Retinal pigment epithelial cell (primary cell): Measurements from ENCODE around the gene CFAP410.

ENCODE experiments used
- DNase-seq: peaks from one replicate; pipeline ENCODE4 v3.0.0-alpha.2; 2010; ENCODE audit warnings: low read depth
- H3K4me3 ChIP-seq: 2 replicates; pipeline ENCODE4 v1.5.1; 2011; ENCODE audit warnings: mild to moderate bottlenecking, low read length, control low read depth, moderate library complexity
- CTCF ChIP-seq: conservative IDR thresholded peaks from 2 replicates; pipeline ENCODE4 v1.5.1; 2011; ENCODE audit warnings: low read depth, low read length, control low read depth, inconsistent platforms

Gene CFAP410

DNA sequence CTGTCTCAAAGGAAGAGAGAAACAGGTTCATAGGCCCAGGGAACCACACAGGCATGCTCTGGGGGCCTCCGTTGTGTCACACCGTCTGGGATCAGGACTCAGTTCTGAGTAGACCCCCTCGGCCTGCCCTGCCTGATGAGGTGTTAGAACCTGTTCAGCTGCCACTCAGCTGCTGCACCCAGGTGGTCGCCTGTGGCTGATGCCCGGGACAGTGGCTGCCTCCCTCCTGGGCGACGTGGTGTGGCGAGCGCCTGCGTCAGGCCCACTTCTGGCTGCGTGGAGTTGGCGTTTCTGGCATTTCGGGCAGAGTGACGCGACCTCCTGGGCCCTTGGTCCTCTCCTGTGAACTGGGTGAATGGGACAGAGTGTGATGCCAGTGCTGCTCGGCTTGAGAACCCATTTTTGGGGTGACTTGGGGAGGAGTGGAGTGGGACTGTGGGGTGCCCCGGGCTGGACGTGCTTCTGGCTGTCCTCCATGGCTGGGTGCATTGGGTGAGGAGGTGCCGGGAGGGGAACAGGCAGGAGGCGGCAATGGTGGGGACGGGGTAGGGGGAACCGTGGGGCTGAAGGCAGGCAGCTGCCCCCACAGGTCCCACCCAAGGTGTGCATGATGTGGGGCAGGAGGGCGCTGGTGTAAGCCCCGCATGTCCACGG is 10.8 kb downstream of the CFAP410 start:
- no peak for DNase-seq
- TF ChIP-seq CTCF = no peak
- H3K4me3 ChIP-seq = no peak overlapping the region

DNA sequence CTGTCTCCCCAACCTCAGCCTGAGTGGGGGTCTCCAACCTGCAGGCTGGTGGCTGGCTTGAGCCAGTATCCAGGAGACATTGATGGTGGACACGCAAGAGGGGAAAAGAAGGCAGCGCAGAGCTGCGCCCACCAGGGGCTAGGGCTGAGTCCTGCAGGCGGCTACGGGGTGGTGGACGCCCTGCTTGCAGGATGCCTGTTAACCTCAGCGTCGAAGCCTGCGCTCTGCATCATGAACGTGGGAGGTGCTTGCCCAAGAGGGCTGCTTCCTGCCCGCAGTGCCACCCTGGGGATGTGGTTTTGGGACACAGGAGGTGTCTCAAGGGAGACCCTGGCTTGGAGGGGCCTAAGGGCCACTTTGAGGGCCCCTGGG is 11.6 kb downstream of the CFAP410 start:
- no peak for DNase-seq
- no peak for TF ChIP-seq CTCF
- no peak overlapping the region for H3K4me3 ChIP-seq

- no peak for TF ChIP-seq CTCF
- H3K4me3 ChIP-seq = no peak overlapping the region
- DNase-seq = no peak
Measured at GRCh38 chr21:44326716-44327602, 12.2 kb downstream of the CFAP410 start.

DNA sequence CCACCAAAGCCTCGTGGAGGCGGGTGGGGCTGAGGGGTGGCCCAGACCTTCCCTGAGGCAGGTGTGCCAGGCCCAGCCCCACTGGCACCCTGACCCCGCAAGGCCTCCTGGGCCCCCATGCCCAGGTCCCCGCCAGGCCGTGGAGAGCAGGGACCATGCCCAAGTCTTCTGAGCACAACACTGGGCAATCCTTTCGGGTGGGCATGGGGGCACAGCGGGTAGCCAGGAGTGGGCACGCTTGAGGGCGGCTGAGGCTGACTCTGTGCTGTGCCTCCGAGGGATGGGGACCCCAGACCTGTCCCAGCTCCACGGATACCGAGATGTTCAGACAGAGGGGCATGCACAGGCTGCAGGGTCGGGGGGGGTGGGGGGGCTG is 12.9 kb downstream of the CFAP410 start:
- DNase-seq = no peak
- TF ChIP-seq CTCF = no peak
- H3K4me3 ChIP-seq = no peak overlapping the region

- no peak for TF ChIP-seq CTCF
- DNase-seq = no peak
- H3K4me3 ChIP-seq = no peak overlapping the region
Measured at GRCh38 chr21:44325386-44326271, 13.6 kb downstream of the CFAP410 start.

- DNase-seq = no peak
- no peak for TF ChIP-seq CTCF
- H3K4me3 ChIP-seq = no peak overlapping the region
Measured at GRCh38 chr21:44324854-44325107, 14.4 kb downstream of the CFAP410 start.
